K562 (cell line): ENCODE measurements around the gene BANP. TPM values are rescaled to one million over a fixed set of nuclear protein-coding genes. Genes with fewer than 3 reads are reported as not detected.
A peak's percentile ranks its signal among the peaks of the same experiment; 100 is the strongest.
"Not testable (repeated sequence)": the region's sequence is repeated elsewhere in the genome, so short reads cannot be mapped to it uniquely, and the experiment has no call there.

Source experiments
- ATAC-seq: fragments of 200-7000 bp; cut with Tn5 transposase; 3 replicates; pipeline ENCODE4 v1.9.1; 2020; ENCODE audit warnings: moderate library complexity
- BruUV-seq: library from RNA; stranded (reverse); fragments of 400-500 nt; replicated peaks from 2 replicates; lab custom pipeline; 2021; lab: Mats Ljungman, UMichigan
- CTCF ChIA-PET: fragments of 300-600 bp; formaldehyde crosslinking; extraction: SDS; loops from one replicate; lab custom pipeline; 2021; ENCODE audit warnings: low intra/inter-chr PET ratio; lab: Yijun Ruan, JAX
- POLR2A ChIA-PET: fragments of 300-600, 350-650 bp; sonication (Branson Sonifier 250); formaldehyde crosslinking; extraction: SDS; loops from one replicate; lab custom pipeline; 2021; ENCODE audit warnings: antibody characterized with exemption, inconsistent platforms; lab: Yijun Ruan, JAX
- DNase-seq, 4 experiments: peaks; one replicate each; pipeline versions ENCODE4 v3.0.0 to v3.0.0-alpha.2; 2011 to 2018; ENCODE audit warnings: low spot score in 3 of 4, mixed read lengths in 3 of 4; ENCODE audit errors: extremely low read depth in 1 of 4
- FAIRE-seq: peaks from 2 replicates; lab custom pipeline; 2011; peaks lifted over from hg19 to GRCh38; lab: Jason Lieb, UNC
- H2AFZ ChIP-seq: 2 replicates; pipeline ENCODE4 v1.6.0; 2011; ENCODE audit warnings: low read depth, low read length, control low read depth, inconsistent platforms
- H3K27ac ChIP-seq: fragments of 200-600 bp; 3 replicates; pipeline ENCODE4 v1.8.0; 2011; ENCODE audit warnings: low read depth, mild to moderate bottlenecking, control low read depth, inconsistent platforms, low read length, moderate library complexity, mixed read lengths; ENCODE audit errors: extremely low read depth
- H3K27me3 ChIP-seq, 2 experiments: fragments of 300-600 bp in 1 of 2; 2 replicates in 1 of 2; 3 replicates in 1 of 2; pipeline versions ENCODE4 v1.6.0 to v1.8.0; 2011; ENCODE audit warnings: inconsistent platforms in 2 of 2, low read length in 2 of 2, mild to moderate bottlenecking in 1 of 2, mixed read lengths in 1 of 2, moderate library complexity in 1 of 2; ENCODE audit not compliant: control insufficient read depth in 2 of 2, insufficient read depth in 2 of 2
- H3K36me3 ChIP-seq: fragments of 300-600 bp; 3 replicates; pipeline ENCODE4 v1.8.0; 2011; ENCODE audit warnings: mild to moderate bottlenecking, low read length, inconsistent platforms; ENCODE audit not compliant: control insufficient read depth, insufficient read depth
- H3K4me1 ChIP-seq, 2 experiments: fragments of 200-600 bp in 1 of 2; replicated peaks in 1 of 2; 2 replicates in 1 of 2; 3 replicates in 1 of 2; pipeline versions ENCODE4 v1.5.1 to v1.8.0; 2011; ENCODE audit warnings: inconsistent platforms in 2 of 2, low read length in 2 of 2, mild to moderate bottlenecking in 1 of 2, mixed read lengths in 1 of 2, moderate library complexity in 1 of 2; ENCODE audit not compliant: control insufficient read depth in 2 of 2, insufficient read depth in 2 of 2
- H3K4me2 ChIP-seq: 2 replicates; pipeline ENCODE4 v1.6.1; 2011; ENCODE audit warnings: low read length, control low read depth, inconsistent platforms, mixed read lengths; ENCODE audit not compliant: insufficient read depth
- H3K4me3 ChIP-seq: fragments of 200-600 bp; sonication (generic), shearing (Covaris generic); 2 replicates; pipeline ENCODE4 v1.5.1; 2016; ENCODE audit warnings: control low read depth, inconsistent platforms
- H3K79me2 ChIP-seq: fragments of 200-600 bp; 3 replicates; pipeline ENCODE4 v1.8.0; 2011; ENCODE audit warnings: low read length, inconsistent platforms; ENCODE audit not compliant: control insufficient read depth, insufficient read depth
- H3K9ac ChIP-seq, 2 experiments: 2 replicates each; pipeline versions ENCODE4 v1.6.0 to v1.6.1; 2011; ENCODE audit warnings: low read depth in 2 of 2, low read length in 2 of 2, control low read depth in 1 of 2, inconsistent platforms in 1 of 2, mild to moderate bottlenecking in 1 of 2, mixed read lengths in 1 of 2; ENCODE audit not compliant: insufficient read depth in 1 of 2
- H3K9me1 ChIP-seq: one replicate; pipeline ENCODE4 v1.6.0; 2011; ENCODE audit warnings: inconsistent platforms, mild to moderate bottlenecking, low read length, moderate library complexity; ENCODE audit not compliant: control insufficient read depth, insufficient read depth
- H3K9me3 ChIP-seq: replicated peaks from 2 replicates; pipeline ENCODE4 v1.5.1; 2011; ENCODE audit warnings: low read depth, low read length, inconsistent platforms; ENCODE audit not compliant: control insufficient read depth, insufficient read depth
- H4K20me1 ChIP-seq: replicated peaks from 2 replicates; pipeline ENCODE4 v1.6.1; 2011; ENCODE audit warnings: low read length, inconsistent platforms, mixed read lengths; ENCODE audit not compliant: control insufficient read depth, insufficient read depth
- MAFF ChIP-seq: IDR thresholded peaks from 2 replicates; pipeline ENCODE4 v1.6.1; 2012; ENCODE audit warnings: low read length, improper control_type of control experiment
- MEIS2 ChIP-seq: fragments of 450-650 bp; IDR thresholded peaks from 2 replicates; pipeline ENCODE4 v1.6.1; 2014; ENCODE audit warnings: mild to moderate bottlenecking; ENCODE audit not compliant: partially characterized antibody
- TCF15 ChIP-seq: fragments of 250-450 bp; sonication (Bioruptor Pico); IDR thresholded peaks from 2 replicates; pipeline ENCODE4 v1.8.0; 2022; ENCODE audit warnings: moderate library complexity, mild to moderate bottlenecking, inconsistent platforms
- WGBS: fragments of 100-300 bp; shearing (Covaris generic); methylation state at CpG from one replicate; pipeline ENCODE4 v1.1.6; 2016; ENCODE audit warnings: low coverage, mixed read lengths; ENCODE audit not compliant: insufficient coverage; ENCODE audit errors: missing lambda C conversion rate; 5-methylcytosine and 5-hydroxymethylcytosine counted together
- in situ Hi-C: fragments of 300-500 bp; cut with MboI; formaldehyde crosslinking; loops from 4 replicates; pipeline ENCODE4 v1.15.0; 2018; ENCODE audit warnings: inconsistent platforms, mixed read lengths
- intact Hi-C: fragments of 100-400 bp; cut with micrococcal nuclease; formaldehyde crosslinking; loops from 2 replicates; pipeline ENCODE4 v1.14.2; 2022
- polyA plus RNA-seq, 8 experiments: library from polyadenylated mRNA; depleted of rRNA in 4 of 8; stranded (reverse) in 5 of 8; unstranded in 3 of 8; fragments of >200 nt; fragmentation: Nextera tagmentation in 2 of 8; fragmentation: Illumina TruSeq in 1 of 8; extraction: Ambion mirVana in 2 of 8; extraction: Trizol in 1 of 8; gene quantifications; 2 replicates each; pipeline versions ENCODE4 v1.2.1 to v1.2.3, GENCODE V29; 2011 to 2014; ENCODE audit warnings: inconsistent platforms in 1 of 8, missing spikeins in 1 of 8
- total RNA-seq, 7 experiments: library from RNA; depleted of rRNA in 6 of 7; stranded (reverse); fragments of >200 nt in 6 of 7; fragmentation: Illumina TruSeq in 2 of 7; extraction: Trizol in 2 of 7; gene quantifications; 2 replicates each; pipeline versions ENCODE4 v1.2.1 to v1.2.3, GENCODE V29; 2011 to 2021; ENCODE audit warnings: low replicate concordance in 1 of 7

BANP gene
- total and polyA plus RNA-seq, 9 of the 15 experiments (the other 6 are each of a cell fraction or from before 2014, with no cell fraction given) = 4.6 to 22.1 (median 15.6) TPM

DNA sequence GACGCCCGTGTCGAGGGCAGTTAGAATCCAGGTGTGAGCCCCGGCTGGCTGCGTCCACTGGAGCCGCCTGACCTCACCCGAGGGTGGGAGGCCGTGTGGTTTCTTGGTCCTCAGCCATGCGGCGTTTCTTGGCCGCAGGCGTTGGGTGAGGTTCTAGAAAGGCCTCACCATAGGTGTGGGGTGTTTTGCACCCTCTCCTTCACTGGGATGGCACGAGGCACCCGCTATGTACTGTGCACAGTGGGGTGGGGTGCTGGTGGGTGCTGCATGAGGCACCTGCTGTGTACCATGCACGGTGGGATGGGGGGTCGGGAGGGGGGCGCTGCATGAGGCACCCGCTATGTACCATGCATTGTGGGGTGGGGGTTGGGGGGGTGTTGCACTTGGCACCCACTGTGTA, 169.6 kb downstream of the BANP start:
- Histone ChIP-seq H3K9ac (no peak overlapping the region), H3K4me1 (peaks cover 0 to 11% of the 10 kb centered on the region in 2 experiments; a peak in 2 of 5 replicates), H3K4me3 (no peak overlapping the region), H3K9me1 (no peaks in the 10 kb centered on the region), H3K36me3 (no peaks in the 10 kb centered on the region), H4K20me1 (no peaks in the 10 kb centered on the region), H3K27me3 (peaks cover 9 to 55% of the 10 kb centered on the region in 2 experiments; a peak in 4 of 5 replicates), H2AFZ (no peak overlapping the region), H3K9me3 (no peaks in the 10 kb centered on the region), H3K79me2 (no peaks in the 10 kb centered on the region), H3K4me2 (no peak overlapping the region), H3K27ac (no peak overlapping the region)
- ChIA-PET POLR2A (interaction anchor here (1.3 kb wide), 1 partner anchor 9 kb away, joined by 4 read pairs; no protein-coding TSS in a partner anchor), CTCF (no interaction called here)
- ATAC-seq (no peak), FAIRE-seq (no peak), DNase-seq (no peak)
- WGBS = 18% methylated on average over 10 of the region's 18 CpGs
- in situ Hi-C loops (no loop called here), intact Hi-C loops (no loop called here)
- TF ChIP-seq TCF15 (no peak), MAFF (no peak)
- BruUV-seq = no TSS peak

- H3K4me2 ChIP-seq, BruUV-seq, DNase-seq, ATAC-seq, H3K9me3 ChIP-seq, H4K20me1 ChIP-seq, FAIRE-seq, H3K9me1 ChIP-seq, POLR2A ChIA-PET, H3K27ac ChIP-seq, H3K9ac ChIP-seq, H3K4me3 ChIP-seq, intact Hi-C loops, H2AFZ ChIP-seq, CTCF ChIA-PET, H3K36me3 ChIP-seq, in situ Hi-C loops, H3K79me2 ChIP-seq: not testable (repeated sequence)
- TF ChIP-seq MEIS2 = peak; percentile 3
- Histone ChIP-seq H3K27me3 (peaks cover 9 to 49% of the 10 kb centered on the region in 2 experiments; a peak in 4 of 5 replicates), H3K4me1 (peaks cover 0 to 11% of the 10 kb centered on the region in 2 experiments; a peak in 2 of 5 replicates)
- WGBS = 26% methylated on average over 11 of the region's 11 CpGs
These were observed 170.2 kb downstream of the BANP start for GRCh38 chr16:88121391-88121790.
